HG03575 (cell line): Measurements from ENCODE around the gene CABLES1.

Experiments used
- ATAC-seq: cut with Tn5 transposase; IDR thresholded peaks from one replicate; pipeline ENCODE4 v1.9.1; 2021; ENCODE audit not compliant: unreplicated experiment, insufficient number of reproducible peaks, low FRiP score; ENCODE audit errors: extremely low read depth

Gene CABLES1

GRCh38 chr18:23302851-23303527 lies 167.7 kb downstream of the CABLES1 start:
- ATAC-seq, result no peak

- ATAC-seq, result no peak
These were observed 171.5 kb downstream of the CABLES1 start for GRCh38 chr18:23306822-23307221.

- no peak for ATAC-seq
These were observed 172.4 kb downstream of the CABLES1 start for GRCh38 chr18:23307567-23308295.
